CD4-positive, alpha-beta T cell treated with Interferon gamma for 1 hour (primary cell): ENCODE results near the gene UNKL.

Source experiments
- DNase-seq: peaks from one replicate; pipeline ENCODE4 v3.0.0-alpha.2; 2020

The UNKL gene

DNA sequence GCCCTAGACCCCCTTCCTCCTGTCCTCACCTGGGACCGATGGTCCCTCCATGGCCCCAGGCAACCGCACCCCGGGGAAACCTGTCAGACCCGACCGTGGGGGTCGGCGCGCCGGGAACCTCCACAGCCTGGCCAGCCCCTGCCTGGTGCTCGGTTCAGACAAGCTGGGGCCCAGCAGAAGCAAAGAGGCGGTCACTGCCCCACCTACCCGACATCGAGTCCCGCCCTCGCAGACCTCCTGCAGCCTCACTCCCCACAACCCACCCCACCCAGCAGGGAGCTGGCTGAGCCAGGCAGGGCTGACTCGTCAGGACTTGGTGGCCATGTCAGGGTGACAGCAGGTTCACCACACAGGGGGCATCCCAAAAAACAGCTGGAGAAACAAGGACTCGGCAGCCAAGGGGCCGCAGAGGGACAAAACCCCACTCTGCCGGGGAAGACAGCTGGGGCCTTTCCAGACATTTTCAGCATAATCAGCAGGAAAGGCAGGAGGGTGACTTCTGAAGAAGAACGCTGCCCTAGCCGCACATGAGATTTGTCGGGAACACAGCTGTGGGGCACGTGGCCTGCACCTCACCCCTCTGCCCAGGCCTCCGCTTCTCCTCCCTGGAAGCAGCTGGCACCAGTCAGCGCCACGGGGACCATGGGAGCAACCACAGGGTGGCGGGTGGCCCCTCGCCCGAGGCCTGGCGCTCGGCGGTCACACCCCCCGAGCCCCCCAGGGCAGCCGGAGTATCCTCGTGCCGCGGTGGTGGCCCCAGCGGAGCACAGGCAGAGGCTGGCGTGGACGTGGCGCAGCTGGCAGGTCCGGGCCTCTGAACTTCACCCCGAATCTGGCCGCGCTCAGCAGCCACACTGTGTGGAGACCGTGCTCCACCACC lies 39.8 kb downstream of the UNKL start:
- DNase-seq: no peak

DNA sequence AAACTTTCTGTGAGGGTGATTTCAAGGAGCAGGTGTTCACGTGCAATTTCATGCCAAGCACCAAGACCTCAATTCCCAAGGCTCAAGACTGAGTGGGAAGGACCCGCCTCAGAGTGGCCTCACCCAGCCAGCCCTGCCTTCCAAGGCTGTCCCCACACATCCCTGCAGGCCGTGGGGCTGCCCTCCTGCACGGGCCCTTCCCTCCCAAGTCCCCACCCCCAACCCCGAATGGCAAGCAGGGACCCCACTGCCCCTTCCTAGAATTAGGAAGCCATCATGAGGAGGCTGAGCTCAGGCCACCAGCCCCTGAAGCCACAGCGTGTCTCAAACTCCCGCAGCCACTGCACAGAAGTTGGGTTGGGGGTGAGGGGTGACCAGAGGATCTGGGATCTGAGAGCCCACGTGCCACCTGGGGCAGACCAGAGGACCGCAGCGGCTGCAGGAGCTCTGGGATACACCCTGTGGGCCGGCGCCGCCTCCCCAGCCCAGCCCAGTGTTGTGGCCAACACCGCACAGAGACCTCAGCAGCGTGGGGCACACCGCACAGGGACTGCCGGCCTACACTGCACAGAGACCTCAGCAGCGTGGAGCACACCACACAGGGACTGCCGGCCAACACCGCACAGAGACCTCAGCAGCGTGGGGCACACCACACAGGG lies 42.1 kb downstream of the UNKL start:
- DNase-seq: no peak

DNA sequence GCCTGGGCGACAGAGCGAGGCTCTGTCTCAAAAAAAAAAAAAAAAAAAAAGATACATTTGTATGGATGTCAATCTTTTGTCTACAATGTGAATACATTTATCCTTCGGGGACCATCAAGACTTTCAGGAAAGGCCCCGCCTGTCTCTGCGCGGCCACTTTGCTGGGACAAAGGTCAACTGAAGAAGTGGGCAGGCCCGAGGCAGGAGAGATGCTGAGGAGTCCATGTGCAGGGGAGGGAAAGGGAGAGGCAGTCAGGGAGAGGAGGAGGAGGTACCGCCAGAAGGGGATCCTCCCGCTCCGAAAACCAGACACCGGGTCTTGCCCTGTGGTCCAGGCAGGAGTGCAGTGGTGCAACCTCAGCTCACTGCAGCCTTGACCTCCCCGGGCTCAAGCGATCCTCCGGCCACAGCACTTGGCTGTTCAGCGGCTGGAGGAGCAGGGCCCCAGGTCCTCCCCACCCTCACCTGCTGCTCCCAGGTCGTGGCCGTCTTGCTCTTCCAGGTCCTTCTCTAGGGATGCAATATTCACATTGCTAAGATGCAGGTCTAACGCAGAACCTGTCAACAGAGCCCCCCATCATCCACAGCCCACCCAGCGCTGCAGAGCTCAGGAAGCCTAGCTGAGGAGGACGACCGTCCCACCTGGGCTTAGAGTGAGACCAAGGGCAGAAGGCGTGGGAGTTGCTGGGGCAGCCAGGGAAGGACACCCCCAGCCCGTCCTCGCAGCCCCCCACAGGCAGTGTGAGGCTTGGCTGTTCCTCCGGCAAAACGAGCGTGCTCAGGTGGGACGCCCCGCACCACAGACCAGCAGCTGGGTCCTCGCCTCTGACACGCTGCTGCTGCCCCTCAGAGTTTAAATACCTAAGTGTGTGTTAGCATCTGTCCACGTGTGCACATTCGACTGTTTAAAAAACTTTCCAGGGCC lies 43.2 kb downstream of the UNKL start:
- no peak for DNase-seq

DNA sequence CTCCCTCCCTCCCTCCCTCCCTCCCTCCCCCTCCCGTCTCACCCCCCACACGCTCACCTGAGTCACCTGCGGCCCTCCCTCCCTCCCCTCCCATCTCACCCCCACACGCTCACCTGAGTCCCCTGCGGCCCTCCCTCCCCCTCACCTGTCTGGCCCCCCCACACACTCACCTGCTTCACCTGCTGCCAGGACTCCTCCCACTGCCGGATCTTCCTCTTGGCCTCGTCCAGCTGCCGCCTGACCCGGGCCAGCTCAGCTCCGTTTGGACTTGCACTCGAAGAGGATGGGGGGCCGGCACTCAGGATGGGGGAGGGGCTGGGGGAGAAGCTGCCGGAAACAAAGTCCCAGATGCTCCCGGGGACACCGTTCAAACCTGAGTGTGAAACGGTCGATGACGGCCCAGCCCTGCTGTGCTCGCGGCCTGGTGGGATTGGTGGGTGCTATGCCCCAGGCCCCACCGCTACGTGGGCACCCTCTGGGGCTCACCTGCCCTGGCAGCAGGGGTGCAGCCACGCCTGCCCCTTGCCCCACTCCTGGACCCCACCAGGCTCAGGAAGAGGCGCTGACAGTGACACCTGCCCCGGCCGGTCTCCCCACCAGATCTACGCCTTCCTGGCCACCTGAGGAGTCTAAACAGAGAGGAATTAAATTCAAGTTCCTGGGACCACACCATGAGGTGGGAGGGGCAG lies 46.9 kb downstream of the UNKL start:
- DNase-seq: no peak

DNA sequence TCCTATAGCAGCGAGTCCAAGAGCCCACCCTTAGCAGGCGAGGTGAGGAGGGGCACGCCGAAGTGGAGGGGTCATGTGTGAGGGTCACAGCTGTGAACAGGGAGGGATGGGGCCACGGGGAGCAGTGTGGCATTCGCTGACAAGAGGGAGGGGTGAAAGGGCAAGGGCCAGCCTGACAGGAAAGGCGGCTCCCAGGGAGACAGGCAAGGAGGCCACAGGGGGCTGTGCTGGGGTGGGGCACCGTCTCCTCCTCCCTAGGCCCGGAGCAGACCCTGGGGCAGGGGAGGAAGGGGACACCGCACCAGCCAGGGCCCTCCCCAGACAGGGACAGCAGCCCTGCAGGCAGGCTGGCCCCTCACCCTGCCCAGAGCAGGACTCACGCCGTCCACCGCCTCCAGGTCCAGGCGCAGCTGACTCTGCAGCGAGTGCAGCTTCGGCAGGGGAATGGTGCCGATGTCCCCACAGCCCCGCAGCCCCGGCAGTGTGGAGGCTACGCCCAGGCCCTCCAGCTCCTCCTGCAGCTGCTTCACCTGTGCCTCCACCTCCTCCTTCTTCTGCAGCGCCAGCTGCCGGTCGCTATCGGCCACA lies 47.7 kb downstream of the UNKL start:
- DNase-seq: no peak

DNA sequence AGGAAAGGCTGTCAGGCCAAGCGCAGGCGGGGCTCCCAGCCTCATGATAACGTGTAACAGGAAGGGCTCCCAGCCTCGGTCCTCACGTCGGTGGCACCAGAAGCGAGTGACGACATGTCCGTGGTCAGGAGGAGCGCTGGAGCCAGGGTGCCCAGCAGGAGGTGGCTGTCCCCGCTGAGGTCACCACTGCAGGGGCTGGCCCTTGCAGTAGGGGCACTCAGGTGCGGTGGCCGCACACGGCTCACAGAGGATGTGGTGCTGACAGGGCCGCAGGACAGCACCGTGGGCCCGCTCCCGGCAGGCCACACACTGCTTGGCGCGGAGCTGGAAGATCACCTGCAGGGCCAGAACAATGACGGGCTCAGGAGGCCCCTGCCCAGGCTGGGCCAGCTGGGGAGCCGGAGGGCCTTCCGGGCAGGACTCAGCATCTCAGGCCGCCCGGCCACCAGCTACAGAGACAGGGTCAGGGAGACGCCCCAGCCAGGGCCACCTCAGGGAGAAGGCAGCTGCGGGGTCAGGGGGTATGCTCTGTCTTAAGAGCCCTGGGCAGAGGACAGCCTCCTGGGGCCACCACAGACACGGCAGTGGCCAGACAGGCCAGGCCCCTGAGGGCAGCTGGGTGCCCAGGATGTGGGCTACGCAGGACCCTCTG lies 48.3 kb downstream of the UNKL start:
- DNase-seq: no peak

DNA sequence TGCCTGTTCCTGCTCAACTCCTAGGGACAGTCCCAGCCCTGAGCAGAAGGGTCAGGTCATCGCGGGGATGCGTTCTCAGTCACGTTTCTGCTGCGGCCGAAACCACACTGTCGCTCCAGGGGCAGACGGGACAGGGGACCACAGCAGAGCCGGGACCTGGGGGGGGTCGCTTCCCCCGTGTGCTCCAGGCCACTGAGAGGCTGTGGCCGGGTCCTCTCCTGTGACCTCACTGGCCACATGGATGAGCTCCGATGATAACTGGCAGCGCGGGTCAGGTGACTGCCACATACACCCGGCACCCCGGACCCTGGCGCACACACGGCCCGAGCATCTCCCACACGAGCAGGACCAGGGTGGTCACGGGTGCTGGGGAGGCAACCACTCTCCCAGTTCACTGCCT lies 50.0 kb downstream of the UNKL start:
- DNase-seq: no peak

DNA sequence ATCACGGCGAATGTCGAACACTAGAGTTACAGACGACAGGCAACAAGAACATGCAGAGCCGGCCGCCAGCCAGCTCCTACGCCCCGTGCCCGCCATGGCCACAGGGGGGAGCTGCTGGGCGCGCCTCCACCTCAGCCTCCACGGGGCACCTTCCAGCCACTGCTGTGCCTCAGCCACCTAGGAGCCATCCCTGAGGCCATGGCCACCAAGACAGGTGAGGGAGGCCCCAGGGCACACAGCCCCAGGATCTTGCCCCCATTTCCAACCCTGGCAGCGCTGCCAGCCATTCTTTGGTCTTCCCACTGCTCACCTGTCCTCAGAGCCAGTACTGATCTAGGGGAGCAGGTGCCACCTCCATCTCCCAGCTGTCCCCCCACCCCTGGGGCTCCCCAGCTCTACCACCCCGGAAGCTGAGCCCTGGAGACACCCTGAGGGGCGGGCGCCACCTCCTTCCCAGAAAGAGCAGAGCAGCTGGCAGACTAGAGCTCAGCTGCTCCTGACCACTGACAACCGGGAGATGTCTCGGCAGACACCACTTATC lies 50.9 kb downstream of the UNKL start:
- DNase-seq: peak; percentile 59

DNA sequence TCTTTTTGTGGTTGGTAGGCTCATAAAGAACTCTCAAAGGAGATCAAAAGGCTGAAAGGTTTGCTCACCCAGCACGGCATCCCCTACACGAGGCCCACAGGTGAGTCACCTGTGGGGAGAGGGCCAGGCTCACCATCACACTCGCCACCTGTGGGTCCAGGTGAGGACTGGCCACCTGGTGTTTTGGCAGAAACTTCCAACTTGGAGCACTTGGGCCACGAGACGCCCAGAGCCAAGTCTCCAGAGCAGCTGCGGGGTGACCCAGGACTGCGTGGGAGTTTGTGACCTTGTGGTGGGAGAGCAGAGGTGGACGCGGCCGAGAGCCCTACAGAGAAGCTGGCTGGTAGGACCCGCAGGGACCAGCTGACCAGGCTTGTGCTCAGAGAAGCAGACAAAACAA lies 51.7 kb downstream of the UNKL start:
- DNase-seq: no peak

DNA sequence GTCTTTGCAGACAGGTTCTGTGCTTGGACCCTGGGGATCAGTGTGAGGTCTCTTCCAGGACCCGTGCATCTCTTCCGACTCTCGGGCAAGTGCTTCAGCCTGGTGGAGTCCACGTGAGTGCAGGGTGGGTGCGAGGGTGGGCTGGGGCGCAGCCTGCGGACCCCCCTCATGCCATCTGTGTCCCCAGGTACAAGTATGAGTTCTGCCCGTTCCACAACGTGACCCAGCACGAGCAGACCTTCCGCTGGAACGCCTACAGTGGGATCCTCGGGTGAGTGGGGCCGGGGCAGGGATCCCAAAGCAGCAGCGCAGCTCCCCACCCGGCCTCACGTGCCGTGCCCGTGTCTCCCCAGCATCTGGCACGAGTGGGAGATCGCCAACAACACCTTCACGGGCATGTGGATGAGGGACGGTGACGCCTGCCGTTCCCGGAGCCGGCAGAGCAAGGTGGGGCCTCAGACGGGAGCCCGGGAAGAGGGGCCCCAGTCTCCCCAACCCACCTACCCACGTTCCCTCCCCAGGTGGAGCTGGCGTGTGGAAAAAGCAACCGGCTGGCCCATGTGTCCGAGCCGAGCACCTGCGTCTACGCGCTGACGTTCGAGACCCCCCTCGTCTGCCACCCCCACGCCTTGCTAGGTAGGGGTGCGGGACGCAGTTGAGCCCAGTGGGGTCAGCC lies 52.7 kb downstream of the UNKL start:
- DNase-seq: no peak

DNA sequence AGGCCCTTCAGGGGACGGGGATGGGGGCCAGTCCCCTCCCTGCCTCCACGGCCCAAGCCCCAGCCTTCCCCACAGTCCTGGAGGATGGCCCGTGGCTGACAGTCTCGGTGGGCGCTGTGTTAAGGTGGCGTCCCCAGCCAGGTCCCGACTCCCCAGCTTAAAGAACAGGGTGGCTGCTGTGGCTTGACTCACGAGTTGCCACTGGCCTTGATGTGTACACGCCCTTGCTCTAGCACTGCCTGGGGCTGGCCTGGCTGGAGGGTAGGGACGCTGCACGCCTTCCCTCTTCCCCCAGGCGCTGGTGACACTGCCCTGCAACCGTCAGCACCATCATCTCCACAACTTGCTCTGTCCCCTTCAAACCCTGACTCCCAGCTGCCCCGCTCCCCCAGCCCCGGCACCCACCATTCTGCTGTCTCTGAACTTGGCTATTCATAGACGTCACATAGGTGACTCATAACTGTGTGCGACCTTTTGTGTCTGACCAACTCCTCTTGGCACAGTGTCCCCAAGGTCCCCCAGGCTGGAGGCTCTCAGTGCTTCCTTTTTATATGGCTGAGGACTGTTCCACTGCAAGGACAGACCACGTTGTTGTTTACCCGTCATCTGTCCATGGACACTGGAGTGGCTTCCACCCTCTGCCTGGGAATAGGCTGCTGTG lies 56.5 kb downstream of the UNKL start:
- no peak for DNase-seq

DNA sequence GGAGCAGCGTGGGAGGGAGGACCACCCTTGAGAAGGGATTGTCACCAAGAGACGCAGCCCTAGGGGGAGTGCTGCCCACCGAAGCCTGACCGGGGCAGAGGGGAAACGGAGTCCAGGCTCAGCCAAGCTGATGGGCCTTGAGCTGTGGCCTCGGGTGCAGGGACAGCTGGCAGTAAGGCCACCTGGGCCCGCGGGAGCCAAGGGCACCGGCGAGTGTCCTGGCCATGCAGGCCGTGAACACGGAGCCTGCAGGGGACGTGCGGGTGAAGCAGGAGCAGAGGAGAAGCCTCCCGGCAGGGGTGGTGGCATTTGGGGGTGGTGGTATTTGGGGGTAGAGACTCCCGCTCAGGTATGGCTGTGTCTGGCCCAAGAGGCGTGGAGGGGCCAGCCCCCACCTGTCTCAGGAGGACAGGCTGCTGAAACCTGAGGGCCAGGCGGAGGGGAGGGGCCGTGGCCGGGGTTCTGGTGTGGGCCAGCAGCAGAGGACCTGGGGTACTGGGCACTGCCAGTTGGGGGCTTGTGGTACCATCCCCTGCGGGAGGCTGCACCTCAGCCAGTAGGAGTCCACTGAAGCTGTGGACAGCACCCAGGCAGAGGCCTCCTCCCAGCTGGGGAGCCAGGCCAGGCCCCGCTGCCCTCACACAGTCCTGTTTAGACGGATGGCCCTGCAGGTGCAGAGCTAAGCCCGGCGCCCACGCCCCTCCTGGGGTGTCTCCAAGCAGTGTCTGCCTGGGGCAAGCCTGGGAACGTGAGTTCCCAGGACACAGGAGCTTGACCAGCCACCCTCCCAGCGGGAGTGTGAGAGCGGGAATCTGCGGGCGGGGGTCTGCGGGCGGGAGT lies 58.2 kb downstream of the UNKL start:
- no peak for DNase-seq

DNA sequence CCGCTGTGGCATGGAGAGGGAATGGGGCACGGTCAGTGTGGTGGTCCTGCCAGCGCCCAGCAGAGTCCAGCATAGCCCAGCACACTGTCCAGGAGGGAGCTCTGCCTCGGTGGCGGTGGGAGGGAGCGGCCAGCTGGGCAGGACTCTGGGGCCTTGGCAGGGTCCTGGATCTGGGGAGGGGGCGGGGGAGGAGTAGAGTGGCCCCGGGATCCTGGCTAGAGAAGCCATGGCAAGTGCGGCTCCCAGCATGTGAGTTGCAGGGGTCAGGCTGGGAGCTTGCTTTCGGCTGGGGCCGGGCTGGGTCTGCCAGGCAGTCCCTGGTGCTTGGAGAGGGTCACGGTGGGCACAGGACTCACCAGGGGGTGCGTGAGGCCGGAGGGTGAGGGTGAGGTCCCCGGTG lies 58.9 kb downstream of the UNKL start:
- DNase-seq: no peak

DNA sequence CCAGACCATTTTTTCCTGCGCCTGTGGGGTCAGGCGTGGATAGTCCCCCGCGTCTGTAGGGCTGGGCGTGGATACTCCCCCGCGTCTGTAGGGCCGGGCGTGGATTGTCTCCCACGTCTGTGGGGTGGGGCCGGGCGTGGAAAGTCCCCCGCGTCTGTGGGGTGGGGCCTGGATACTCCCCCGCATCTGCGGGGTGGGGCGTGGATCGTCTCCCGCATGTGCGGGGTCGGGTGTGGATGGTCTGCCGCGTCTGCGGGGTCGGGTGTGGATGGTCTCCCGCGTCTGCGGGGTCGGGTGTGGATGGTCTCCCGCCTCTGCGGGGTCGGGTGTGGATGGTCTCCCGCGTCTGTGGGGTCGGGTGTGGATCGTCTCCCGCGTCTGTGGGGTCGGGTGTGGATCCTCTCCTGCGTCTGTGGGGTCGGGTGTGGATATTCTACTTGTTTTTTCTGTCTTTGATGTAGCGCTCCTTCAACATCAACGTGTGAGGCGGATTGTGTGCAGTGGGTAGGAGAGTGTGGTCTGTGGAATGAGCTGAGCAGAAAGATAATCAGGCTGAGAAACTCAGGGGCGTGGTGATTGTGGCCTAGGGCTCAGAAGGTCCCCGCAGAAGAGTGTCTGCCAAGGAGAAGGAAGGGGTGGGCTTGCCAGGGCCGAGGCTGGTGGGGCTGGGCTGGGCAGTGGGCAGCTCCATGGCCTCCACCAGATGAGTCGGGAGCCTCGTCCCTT lies 59.5 kb downstream of the UNKL start:
- DNase-seq: no peak

DNA sequence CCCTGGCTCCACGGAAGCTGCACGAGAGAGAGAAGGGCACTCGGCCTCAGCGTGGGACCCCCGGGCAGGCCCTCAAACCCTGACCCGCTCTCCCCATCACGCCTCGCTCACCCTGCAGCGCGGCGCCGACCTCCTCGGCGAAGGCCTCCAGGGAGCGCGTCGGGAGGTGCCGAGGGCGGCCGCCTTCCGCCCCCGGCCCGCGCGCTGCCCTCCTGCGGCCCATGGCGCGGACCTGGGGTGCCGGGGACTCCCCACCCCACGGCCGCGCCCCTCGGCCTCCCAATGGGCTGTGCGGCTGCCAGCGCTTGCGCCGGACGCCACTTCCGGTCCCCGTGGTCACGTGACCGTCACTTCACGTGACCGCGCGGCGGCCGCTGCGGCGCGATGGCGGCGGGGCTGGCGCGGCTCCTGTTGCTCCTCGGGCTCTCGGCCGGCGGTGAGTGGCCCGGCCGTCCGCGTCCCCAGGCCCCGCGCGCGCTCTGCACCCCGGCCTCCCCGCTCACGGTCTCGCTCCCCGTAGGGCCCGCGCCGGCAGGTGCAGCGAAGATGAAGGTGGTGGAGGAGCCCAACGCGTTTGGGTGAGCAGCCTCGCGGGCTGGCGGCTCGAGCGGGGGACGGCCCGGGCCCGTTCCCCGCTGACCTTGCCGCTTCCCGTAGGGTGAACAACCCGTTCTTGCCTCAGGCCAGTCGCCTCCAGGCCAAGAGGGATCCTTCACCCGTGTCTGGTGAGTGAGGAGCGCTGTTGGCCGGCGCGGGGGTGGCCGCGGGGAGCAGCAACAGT lies 62.7 kb downstream of the UNKL start, which contains the start of the genes GNPTG and TSR3:
Gene GNPTG, plus strand, starts transcription at position 350 of the 781 bp plus-strand sequence. Its CDS starts 35 bp downstream, at position 385.
Gene TSR3, minus strand, starts transcription at position 297 of the 781 bp plus-strand sequence. Its CDS starts 74 bp downstream, at position 223.
- DNase-seq: peak; percentile 87

DNA sequence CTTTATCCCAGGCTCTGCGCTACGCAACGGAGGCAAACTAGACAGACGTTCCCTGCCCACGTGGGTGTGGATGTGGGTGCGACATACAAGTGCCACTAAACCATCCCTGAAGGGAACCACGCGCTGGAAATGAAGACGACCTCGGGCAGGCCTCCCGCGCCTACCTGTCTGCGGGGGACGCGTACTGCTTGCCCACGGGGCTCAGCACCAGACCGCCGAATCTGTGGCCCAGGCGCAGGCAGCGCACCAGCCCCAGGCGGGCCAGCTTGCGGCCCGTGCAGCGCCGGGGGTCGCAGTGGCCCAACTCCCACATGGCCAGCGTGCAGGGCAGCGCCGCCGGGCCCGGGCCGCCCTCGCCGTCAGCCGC lies 63.3 kb downstream of the UNKL start:
- DNase-seq: no peak

DNA sequence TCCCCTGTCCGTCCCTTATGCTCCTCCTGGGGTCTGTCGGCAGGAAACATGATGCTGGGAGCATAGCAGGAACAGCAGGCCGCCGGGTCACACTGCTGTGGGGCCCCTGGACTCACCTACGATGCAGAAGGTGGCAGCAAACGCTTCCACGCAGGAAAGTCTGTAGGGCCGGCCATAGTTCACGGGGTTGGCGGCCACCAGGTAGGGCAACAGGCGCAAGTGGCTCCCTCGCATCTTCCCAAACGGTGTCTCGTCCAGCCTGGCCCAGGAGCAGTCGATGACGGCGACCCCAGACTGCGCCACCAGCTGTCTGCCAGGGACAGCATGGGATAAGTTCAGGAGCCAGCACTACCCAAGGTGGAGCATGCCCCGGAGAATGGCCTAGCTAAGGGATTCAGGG lies 63.8 kb downstream of the UNKL start:
- no peak for DNase-seq

DNA sequence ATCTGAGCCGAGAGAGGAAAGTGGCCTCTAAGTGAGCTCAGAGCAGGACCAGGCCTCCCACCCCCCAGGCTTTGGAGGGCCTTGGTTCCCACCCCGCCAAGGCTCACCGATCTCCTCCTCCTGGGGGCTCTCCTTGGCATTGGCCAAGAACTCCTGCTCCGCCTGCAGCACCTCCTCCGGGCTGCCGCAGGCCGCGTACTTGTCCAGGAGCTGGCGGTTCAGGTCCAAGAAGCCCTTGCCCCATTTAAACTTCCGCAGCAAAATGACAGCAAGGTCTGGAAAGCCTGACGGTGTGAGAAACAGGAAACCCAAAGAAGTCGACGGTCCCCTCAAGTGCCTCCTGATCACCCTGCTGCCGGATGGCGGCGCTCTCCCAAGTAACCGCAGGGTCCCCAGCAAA lies 64.6 kb downstream of the UNKL start:
- DNase-seq: no peak
